GM19238 (cell line): ENCODE data around the gene LRP2.

Source experiments
- DNase-seq: peaks from one replicate; pipeline ENCODE4 v3.0.0; 2011; ENCODE audit warnings: low spot score; ENCODE audit not compliant: insufficient read length

Gene LRP2

GRCh38 chr2:169093535-169093934 is 268.8 kb downstream of the LRP2 start:
- no peak for DNase-seq

- DNase-seq: no peak
Measured at GRCh38 chr2:169091761-169092519, 270.4 kb downstream of the LRP2 start.

GRCh38 chr2:169091256-169091655 is 271.1 kb downstream of the LRP2 start:
- DNase-seq: no peak

DNA sequence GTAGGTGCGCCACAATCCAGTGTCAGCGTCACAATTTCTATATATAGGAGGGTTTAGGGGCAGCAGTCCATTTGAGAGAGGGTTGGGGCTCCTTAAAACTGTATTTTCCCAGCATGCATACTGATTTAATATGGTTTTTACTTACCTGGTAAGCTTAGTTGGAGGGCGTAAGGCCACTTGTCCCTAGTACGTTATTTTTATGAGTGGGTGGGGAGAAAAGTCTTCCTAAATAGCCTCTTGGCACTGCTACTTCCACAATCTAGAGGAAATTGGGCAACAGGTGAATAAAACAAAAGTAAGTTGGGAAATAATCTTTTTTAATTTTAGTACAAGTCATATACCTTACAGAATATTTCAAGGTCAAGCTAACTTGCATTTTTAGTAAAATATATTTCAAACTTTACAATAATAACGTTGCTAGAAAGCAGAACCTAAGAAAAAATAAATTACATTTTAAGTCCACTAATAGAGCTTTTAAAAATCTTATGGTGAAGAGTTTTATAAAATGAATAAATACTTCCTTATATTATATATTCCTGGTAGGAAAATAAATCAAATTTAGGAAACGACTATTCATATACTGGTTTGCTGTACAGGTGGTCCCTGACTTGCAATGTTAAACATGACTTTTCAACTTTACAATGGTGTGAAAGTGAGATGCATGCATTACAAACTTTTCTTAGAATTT is 272.1 kb downstream of the LRP2 start:
- no peak for DNase-seq

GRCh38 chr2:169089182-169089581 is 273.2 kb downstream of the LRP2 start:
- no peak for DNase-seq

DNA sequence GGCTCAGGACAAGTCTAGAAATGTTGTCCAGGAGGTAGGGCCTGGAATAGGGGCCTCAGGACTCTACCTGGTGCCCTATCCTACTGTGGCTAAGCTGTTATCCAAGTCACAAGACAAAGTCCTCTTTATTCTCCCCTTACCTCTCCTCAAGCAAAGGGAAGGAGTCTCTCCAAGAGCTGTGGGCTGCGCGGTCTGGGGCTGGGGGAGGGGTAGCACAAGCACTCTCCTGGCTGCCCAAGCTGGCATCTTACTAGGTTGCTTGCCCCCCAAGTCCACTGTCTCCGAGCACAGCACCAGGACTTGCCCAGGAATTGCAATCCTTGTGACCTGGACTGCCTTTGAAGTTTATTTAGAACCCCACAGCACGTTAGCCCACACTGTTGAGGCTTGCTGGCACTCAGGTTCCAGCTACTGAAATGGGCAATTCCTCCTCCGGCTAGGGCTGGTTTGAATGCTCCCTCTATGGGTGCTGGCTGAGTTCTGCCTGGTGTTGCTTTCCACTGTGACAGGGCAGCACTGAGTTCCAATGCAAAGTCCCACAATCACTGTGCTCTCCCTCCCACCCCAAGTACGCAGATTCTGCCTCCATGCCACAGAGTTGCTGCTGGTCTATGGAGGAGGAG is 274.5 kb downstream of the LRP2 start:
- DNase-seq: no peak

DNA sequence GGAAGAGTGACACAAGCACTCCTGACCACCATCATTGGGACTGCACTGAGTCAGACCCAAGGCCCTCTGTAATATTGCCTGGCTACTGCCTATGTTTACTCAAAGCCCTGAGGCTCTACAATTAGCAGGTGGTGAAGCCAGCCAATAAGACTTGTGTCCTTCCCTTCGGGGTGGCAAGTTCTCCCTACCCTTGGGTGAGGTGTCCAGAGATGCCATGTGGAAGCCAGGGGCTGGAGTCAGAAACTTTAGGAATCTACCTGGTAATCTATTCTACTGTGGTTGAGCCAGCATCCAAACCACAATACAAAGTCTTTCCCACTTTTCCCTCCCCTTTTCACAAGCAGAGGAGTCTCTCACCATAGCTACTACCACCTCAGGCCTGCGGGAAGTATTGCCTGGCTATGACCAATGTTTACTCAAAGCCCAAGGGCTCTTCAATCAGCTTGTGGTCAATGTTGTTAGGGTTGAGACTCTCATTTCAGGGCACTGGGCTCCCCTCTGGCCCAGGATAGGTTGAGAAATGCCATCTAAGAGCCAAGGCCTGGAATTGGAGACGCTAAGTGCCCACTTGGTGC is 275.4 kb downstream of the LRP2 start:
- no peak for DNase-seq

- DNase-seq: no peak
Measured at GRCh38 chr2:169082995-169083394, 279.3 kb downstream of the LRP2 start.

DNA sequence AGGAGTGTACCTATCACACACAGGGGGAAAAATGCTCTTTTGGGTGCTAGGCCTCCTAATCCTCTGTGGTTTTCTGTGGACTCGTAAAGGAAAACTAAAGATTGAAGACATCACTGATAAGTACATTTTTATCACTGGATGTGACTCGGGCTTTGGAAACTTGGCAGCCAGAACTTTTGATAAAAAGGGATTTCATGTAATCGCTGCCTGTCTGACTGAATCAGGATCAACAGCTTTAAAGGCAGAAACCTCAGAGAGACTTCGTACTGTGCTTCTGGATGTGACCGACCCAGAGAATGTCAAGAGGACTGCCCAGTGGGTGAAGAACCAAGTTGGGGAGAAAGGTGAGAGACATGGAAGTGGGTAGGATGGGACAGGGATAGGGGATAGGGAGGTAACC is 280.8 kb downstream of the LRP2 start:
- no peak for DNase-seq

GRCh38 chr2:169080250-169081069 is 281.9 kb downstream of the LRP2 start:
- peak; percentile 10 for DNase-seq

GRCh38 chr2:169077674-169078240 is 284.6 kb downstream of the LRP2 start:
- DNase-seq: no peak
